ENCODE data around the gene DAP. TPM values are rescaled to one million over a fixed set of nuclear protein-coding genes. Genes with fewer than 3 reads are reported as not detected.

DAP gene
- total RNA-seq, 4 donors from 2014 or later, result 2.4 to 11.7 (median 3.6) TPM

DNA sequence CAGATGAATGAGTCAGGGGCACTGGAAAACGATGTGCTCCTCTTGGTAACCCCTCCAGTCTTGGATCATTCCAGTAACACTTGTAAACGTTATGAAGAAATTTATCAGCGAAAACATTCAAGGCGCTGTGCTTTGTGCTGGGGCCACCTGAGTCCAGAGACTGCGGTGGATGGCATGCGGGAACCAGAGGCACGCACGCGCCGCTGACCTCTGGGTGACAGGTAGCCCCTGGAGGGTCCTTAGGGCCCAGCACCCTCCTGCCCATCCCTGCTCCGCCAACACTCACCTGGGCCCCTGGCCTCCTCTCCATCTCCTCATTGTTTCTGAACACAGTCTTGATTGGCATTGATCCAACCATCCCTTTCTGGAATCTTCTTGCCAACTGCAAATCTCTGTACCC lies 86.9 kb downstream of the DAP start:
- H3K27ac ChIP-seq, result no peak overlapping the region
- ATAC-seq (no peak), DNase-seq (no peak)
- H3K4me3 ChIP-seq, result no peak overlapping the region
- in situ Hi-C loops (cut with MboI; ENCODE audit: low sequenced_read_pairs in 4 of 4) (no loop called here), intact Hi-C loops (cut with DNase I; ENCODE audit: low total_unique reads) (no loop called here)
- H3K36me3 ChIP-seq, result no peaks in the 10 kb centered on the region
- TF ChIP-seq, protein P1, sequence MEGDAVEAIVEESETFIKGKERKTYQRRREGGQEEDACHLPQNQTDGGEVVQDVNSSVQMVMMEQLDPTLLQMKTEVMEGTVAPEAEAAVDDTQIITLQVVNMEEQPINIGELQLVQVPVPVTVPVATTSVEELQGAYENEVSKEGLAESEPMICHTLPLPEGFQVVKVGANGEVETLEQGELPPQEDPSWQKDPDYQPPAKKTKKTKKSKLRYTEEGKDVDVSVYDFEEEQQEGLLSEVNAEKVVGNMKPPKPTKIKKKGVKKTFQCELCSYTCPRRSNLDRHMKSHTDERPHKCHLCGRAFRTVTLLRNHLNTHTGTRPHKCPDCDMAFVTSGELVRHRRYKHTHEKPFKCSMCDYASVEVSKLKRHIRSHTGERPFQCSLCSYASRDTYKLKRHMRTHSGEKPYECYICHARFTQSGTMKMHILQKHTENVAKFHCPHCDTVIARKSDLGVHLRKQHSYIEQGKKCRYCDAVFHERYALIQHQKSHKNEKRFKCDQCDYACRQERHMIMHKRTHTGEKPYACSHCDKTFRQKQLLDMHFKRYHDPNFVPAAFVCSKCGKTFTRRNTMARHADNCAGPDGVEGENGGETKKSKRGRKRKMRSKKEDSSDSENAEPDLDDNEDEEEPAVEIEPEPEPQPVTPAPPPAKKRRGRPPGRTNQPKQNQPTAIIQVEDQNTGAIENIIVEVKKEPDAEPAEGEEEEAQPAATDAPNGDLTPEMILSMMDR (IDR thresholded peaks at IDR 0.05 in 4 of 5, conservative IDR thresholded peaks at IDR 0.05 in 1 of 5), result no peak
- TF ChIP-seq POLR2A (IDR thresholded peaks at IDR 0.05), result no peak
- no peaks in the 10 kb centered on the region for H3K27me3 ChIP-seq
- no peaks in the 10 kb centered on the region for H3K4me1 ChIP-seq
- H3K9me3 ChIP-seq, result no peaks in the 10 kb centered on the region

GRCh38 chr5:10673407-10673806 lies 87.6 kb downstream of the DAP start:
- no peaks in the 10 kb centered on the region for H3K36me3 ChIP-seq
- in situ Hi-C loops (cut with MboI; ENCODE audit: low sequenced_read_pairs in 4 of 4), result no loop called here
- H3K27me3 ChIP-seq, result no peaks in the 10 kb centered on the region
- H3K4me1 ChIP-seq, result no peaks in the 10 kb centered on the region
- no peak overlapping the region for H3K4me3 ChIP-seq
- ATAC-seq (no peak), DNase-seq (no peak)
- TF ChIP-seq, protein P1 (IDR thresholded peaks at IDR 0.05 in 4 of 5, conservative IDR thresholded peaks at IDR 0.05 in 1 of 5), result no peak
- TF ChIP-seq POLR2A (IDR thresholded peaks at IDR 0.05), result no peak
- no peak overlapping the region for H3K27ac ChIP-seq
- H3K9me3 ChIP-seq, result no peaks in the 10 kb centered on the region
- intact Hi-C loops (cut with DNase I; ENCODE audit: low total_unique reads), result no loop called here

GRCh38 chr5:10673017-10673389 lies 88.0 kb downstream of the DAP start:
- no peak overlapping the region for H3K4me3 ChIP-seq
- TF ChIP-seq POLR2A (IDR thresholded peaks at IDR 0.05), result no peak
- TF ChIP-seq, protein P1 (IDR thresholded peaks at IDR 0.05 in 4 of 5, conservative IDR thresholded peaks at IDR 0.05 in 1 of 5), result no peak
- H3K36me3 ChIP-seq, result no peaks in the 10 kb centered on the region
- in situ Hi-C loops (cut with MboI; ENCODE audit: low sequenced_read_pairs in 4 of 4), result no loop called here
- no peaks in the 10 kb centered on the region for H3K27me3 ChIP-seq
- DNase-seq (no peak), ATAC-seq (no peak)
- no peak overlapping the region for H3K27ac ChIP-seq
- H3K4me1 ChIP-seq, result no peaks in the 10 kb centered on the region
- intact Hi-C loops (cut with DNase I; ENCODE audit: low total_unique reads), result no loop called here
- H3K9me3 ChIP-seq, result no peaks in the 10 kb centered on the region

GRCh38 chr5:10672146-10673016 lies 88.7 kb downstream of the DAP start:
- H3K9me3 ChIP-seq, result no peaks in the 10 kb centered on the region
- H3K36me3 ChIP-seq, result no peaks in the 10 kb centered on the region
- H3K4me1 ChIP-seq, result peaks cover under 1 to 3% of the 10 kb centered on the region in 2 donors
- H3K27ac ChIP-seq, result no peak overlapping the region
- no peak for DNase-seq
- no peak for ATAC-seq
- in situ Hi-C loops (cut with MboI; ENCODE audit: low sequenced_read_pairs in 4 of 4), result no loop called here
- H3K4me3 ChIP-seq, result no peak overlapping the region
- intact Hi-C loops (cut with DNase I; ENCODE audit: low total_unique reads), result no loop called here
- TF ChIP-seq POLR2A (IDR thresholded peaks at IDR 0.05), result no peak
- TF ChIP-seq, protein P1 (IDR thresholded peaks at IDR 0.05 in 4 of 5, conservative IDR thresholded peaks at IDR 0.05 in 1 of 5), result no peak
- H3K27me3 ChIP-seq, result no peaks in the 10 kb centered on the region
